Heart right ventricle (tissue), 16 donors: Measurements from ENCODE around the gene WFDC1. TPM values are rescaled to one million over a fixed set of nuclear protein-coding genes. Genes with fewer than 3 reads are reported as not detected.

Source experiments
- ATAC-seq, 8 donors: fragments of 200-7000 bp; cut with Tn5 transposase; one replicate each; pipeline ENCODE4 v1.9.1; 2020; ENCODE audit warnings: mild to moderate bottlenecking in 8 of 8, moderate library complexity in 8 of 8, moderate number of reproducible peaks in 1 of 8
- DNase-seq, 2 donors: peaks; one replicate each; pipeline ENCODE4 v3.0.0-alpha.2; 2020
- H3K27ac ChIP-seq, 10 donors: fragments of 200-600 bp; sonication (generic) in 2 of 10; one replicate each; pipeline versions ENCODE4 v1.5.0 to v1.8.0; 2020 to 2022; ENCODE audit warnings: mild to moderate bottlenecking in 3 of 10
- H3K27me3 ChIP-seq, 7 donors: fragments of 200-600 bp; one replicate each; pipeline ENCODE4 v1.8.0; 2021 to 2022; ENCODE audit warnings: mild to moderate bottlenecking in 2 of 7
- H3K36me3 ChIP-seq, 9 donors: fragments of 200-600 bp; sonication (generic) in 1 of 9; one replicate each; pipeline versions ENCODE4 v1.5.0 to v1.8.0; 2020 to 2022; ENCODE audit warnings: mild to moderate bottlenecking in 2 of 9
- H3K4me1 ChIP-seq, 9 donors: fragments of 200-600 bp; sonication (generic) in 1 of 9; one replicate each; pipeline versions ENCODE4 v1.5.0 to v1.8.0; 2020 to 2022; ENCODE audit warnings: mild to moderate bottlenecking in 4 of 9
- H3K4me3 ChIP-seq, 10 donors: fragments of 200-600 bp; sonication (generic) in 2 of 10; one replicate each; pipeline versions ENCODE4 v1.5.0 to v1.8.0; 2020 to 2022; ENCODE audit warnings: mild to moderate bottlenecking in 7 of 10, moderate library complexity in 2 of 10
- H3K9me3 ChIP-seq, 11 donors: fragments of 200-600 bp in 10 of 11; sonication (generic) in 2 of 11; one replicate each; pipeline versions ENCODE4 v1.5.0 to v1.8.0; 2013 to 2022; ENCODE audit warnings: mild to moderate bottlenecking in 2 of 11, control low read depth in 1 of 11, moderate library complexity in 1 of 11
- WGBS, 2 donors: extraction: QIAGEN DNeasy Blood & Tissue Kit; methylation state at CpG; one replicate each; pipeline ENCODE4 v1.1.7; 2013; ENCODE audit warnings: inconsistent platforms in 1 of 2; 5-methylcytosine and 5-hydroxymethylcytosine counted together
- intact Hi-C, 10 donors: fragments of 100-400 bp; cut with DNase I; formaldehyde crosslinking; loops; one replicate each; pipeline versions ENCODE4 v1.11.1 to v1.14.2; 2022
- polyA plus RNA-seq, 2 donors: library from polyadenylated mRNA; stranded (reverse); fragments of 200-250 nt; gene quantifications; one replicate each; pipeline ENCODE4 v1.2.3, GENCODE V29; 2013
- total RNA-seq, 10 donors: library from RNA; stranded (reverse); fragmentation: NEBNext Ultra II Directional in 3 of 10; extraction: Animal tissue kit (Norgen Biotek cat#: 25700) in 3 of 10; gene quantifications; one replicate each; pipeline versions ENCODE4 v1.2.1 to v1.2.4, GENCODE V29; 2021 to 2023
- TF ChIP-seq, protein P1 (sequence below), 9 donors: fragments of 200-600 bp; sonication (generic) in 2 of 9; IDR thresholded peaks; one replicate each; pipeline versions ENCODE4 v1.5.0 to v1.8.0; 2021 to 2022; ENCODE audit warnings: antibody characterized with exemption in 9 of 9, mild to moderate bottlenecking in 5 of 9, moderate library complexity in 1 of 9
- donor health status: Arrhythmogenic right ventricular cardiomyopathy.
- donor health status: ischemic (EF 13 %, LVEDD 7.1; RV severe dilation, severe dysfunction).
- donor health status: healthy with polysubstance abuse.
- donor health status: DM: no; HTN: yes; CAD: no.
- donor health status: DM: no; HTN: no; CAD: no.
- donor health status: ischemic (EF 25% LVEDD 6.9; RV normal size, moderate dysfunction).
- donor health status: ischemic (EF 25% LVEDD 5.7; RV mildly dilated, moderate dysfunction).
- donor health status: healthy.
- donor health status: DM: yes; HTN: yes; CAD: no.
- donor health status: Ischemic cardiomyopathy.
- donor health status: ischemic (EF 35%, LVEDD 5.7; RV mildly dilated, moderate dysfunction).
- donor health status: nonischemic (EF 11% LVEDD 7.7; RV severe dilation, severe dysfunction).
- donor health status: DM: yes; HTN: yes; CAD: no.
- donor health status: PGD.
- donor health status: ischemic (EF 29% LVEDD 5.4; RV normal size, mild dysfunction).
- donor health status: nonischemic (EF 23%, LVEDD 6.1; RV moderate dilation, normal function).

Gene WFDC1
- total and polyA plus RNA-seq, 12 donors: 0.55 to 5.7 (median 1.1) TPM

DNA sequence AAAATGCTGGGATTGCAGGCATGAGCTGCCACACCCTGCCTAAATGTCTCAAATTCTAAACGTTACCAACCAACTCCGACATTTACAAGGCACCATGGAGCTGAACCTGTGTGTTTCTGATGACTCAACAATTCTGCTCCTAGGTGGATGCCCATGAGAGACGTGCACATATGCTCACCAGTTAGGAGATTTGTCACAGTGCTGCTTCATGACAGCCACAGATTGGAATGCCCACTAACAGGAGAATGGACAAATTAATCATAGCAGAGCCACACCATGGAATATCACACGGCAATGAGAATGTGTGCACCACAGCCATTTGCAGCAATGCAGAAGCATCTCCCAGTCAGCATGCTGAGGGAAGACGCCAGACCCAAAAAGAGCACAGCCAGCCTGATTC lies 46.8 kb upstream of the WFDC1 start:
- TF ChIP-seq, protein P1, sequence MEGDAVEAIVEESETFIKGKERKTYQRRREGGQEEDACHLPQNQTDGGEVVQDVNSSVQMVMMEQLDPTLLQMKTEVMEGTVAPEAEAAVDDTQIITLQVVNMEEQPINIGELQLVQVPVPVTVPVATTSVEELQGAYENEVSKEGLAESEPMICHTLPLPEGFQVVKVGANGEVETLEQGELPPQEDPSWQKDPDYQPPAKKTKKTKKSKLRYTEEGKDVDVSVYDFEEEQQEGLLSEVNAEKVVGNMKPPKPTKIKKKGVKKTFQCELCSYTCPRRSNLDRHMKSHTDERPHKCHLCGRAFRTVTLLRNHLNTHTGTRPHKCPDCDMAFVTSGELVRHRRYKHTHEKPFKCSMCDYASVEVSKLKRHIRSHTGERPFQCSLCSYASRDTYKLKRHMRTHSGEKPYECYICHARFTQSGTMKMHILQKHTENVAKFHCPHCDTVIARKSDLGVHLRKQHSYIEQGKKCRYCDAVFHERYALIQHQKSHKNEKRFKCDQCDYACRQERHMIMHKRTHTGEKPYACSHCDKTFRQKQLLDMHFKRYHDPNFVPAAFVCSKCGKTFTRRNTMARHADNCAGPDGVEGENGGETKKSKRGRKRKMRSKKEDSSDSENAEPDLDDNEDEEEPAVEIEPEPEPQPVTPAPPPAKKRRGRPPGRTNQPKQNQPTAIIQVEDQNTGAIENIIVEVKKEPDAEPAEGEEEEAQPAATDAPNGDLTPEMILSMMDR (IDR thresholded peaks at IDR 0.05): no peak
- intact Hi-C loops: no loop called here
- WGBS, 2 donors: 79 to 87% methylated on average over 5 of the region's 5 CpGs

DNA sequence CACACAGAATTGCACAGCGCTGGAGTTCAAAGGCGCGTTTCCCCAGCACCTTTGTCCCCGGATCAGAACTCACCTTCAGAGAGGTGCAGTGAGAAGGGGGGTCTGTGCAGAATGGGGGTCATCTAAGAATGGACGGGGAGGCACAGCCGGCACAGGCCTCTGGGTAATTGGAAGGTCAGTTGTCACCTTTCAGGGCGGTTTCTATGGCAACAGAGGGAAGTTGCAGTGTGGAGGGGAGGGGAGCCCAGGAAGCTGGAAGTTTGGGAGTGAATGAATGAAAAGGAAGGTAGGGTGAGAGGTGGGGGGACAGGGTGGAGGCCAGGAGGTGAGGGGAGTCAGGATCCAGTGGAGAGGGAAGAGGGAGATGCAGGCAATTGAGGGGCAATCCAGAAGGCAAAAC lies 42.5 kb upstream of the WFDC1 start:
- Histone ChIP-seq H3K27ac (no peak overlapping the region), H3K36me3 (no peaks in the 10 kb centered on the region), H3K4me1 (no peaks in the 10 kb centered on the region), H3K4me3 (no peak overlapping the region), H3K27me3 (peaks cover 0 to 13% (median 3%) of the 10 kb centered on the region in 7 donors), H3K9me3 (peaks cover 0 to 11% (median 0%) of the 10 kb centered on the region in 11 donors)
- DNase-seq (no peak), ATAC-seq (no peak)
- TF ChIP-seq, protein P1 (IDR thresholded peaks at IDR 0.05): no peak
- 59 to 63% methylated on average over 7 of the region's 7 CpGs for WGBS, 2 donors
- intact Hi-C loops: no loop called here

More for the DNA sequence above, 46.8 kb upstream of the WFDC1 start:
- Histone ChIP-seq H3K36me3 (no peaks in the 10 kb centered on the region), H3K9me3 (no peaks in the 10 kb centered on the region), H3K27me3 (peaks cover 0 to 13% (median 3%) of the 10 kb centered on the region in 7 donors), H3K4me3 (no peak overlapping the region), H3K27ac (no peak overlapping the region), H3K4me1 (no peaks in the 10 kb centered on the region)
- ATAC-seq (no peak), DNase-seq (no peak)

DNA sequence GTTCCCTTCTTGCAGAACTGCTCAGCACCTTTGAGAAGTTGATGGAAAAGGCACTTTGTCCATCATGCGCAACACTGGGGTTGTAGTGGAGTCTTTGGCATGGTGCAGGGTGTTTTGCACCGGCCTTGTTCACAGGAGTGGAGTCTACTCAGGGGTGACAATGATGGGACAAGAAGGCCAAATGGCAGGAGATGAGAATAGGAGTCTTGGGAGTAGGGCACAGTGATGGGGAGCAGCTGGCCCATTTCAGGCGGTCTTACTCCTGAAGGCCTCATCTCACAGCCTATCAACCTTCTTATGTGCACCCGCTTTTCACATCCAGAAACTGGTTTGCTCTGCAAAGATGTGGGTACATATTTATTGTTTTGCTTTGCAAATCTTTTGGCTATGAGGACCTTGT lies 41.5 kb upstream of the WFDC1 start:
- 72 to 90% methylated on average over 4 of the region's 4 CpGs for WGBS, 2 donors
- no peaks in the 10 kb centered on the region for H3K4me1 ChIP-seq
- peaks cover 0 to 15% (median 3%) of the 10 kb centered on the region in 7 donors for H3K27me3 ChIP-seq
- peaks cover 0 to 11% (median 0%) of the 10 kb centered on the region in 11 donors for H3K9me3 ChIP-seq
- no peak overlapping the region for H3K4me3 ChIP-seq
- intact Hi-C loops: no loop called here
- TF ChIP-seq, protein P1 (IDR thresholded peaks at IDR 0.05): no peak
- no peak overlapping the region for H3K27ac ChIP-seq
- H3K36me3 ChIP-seq: no peaks in the 10 kb centered on the region
- DNase-seq (no peak), ATAC-seq (no peak)

DNA sequence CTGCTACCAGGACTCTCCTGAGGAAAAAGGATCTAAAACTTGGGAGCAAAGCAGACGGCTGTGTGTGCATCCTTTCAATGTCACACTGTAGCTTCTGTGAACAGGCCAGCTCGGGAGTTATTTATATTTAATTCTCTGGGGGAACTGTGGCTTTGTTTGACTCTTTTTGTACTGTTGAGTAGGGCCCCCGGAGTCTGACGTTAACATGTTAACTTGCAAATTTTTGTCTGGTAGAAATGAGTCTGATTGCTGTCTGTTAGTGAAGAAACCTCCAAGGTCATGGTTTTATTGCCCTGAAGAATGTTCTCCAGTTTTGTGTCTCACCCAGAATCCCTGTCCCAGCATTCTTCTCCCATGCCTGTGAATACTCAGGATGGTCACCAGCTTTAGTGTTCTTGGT lies 40.6 kb upstream of the WFDC1 start:
- ATAC-seq (no peak), DNase-seq (no peak)
- Histone ChIP-seq H3K9me3 (peaks cover 0 to 11% (median 0%) of the 10 kb centered on the region in 11 donors), H3K4me3 (no peak overlapping the region), H3K27me3 (peaks cover 0 to 17% (median 3%) of the 10 kb centered on the region in 7 donors), H3K36me3 (no peaks in the 10 kb centered on the region), H3K4me1 (no peaks in the 10 kb centered on the region), H3K27ac (no peak overlapping the region)
- TF ChIP-seq, protein P1 (IDR thresholded peaks at IDR 0.05): no peak
- intact Hi-C loops: no loop called here
- 39 to 51% methylated on average over 4 of the region's 4 CpGs for WGBS, 2 donors
